Astrocyte (in vitro differentiated cells and primary cell): ENCODE results near the gene USP49. TPM values are rescaled to one million over a fixed set of nuclear protein-coding genes. Genes with fewer than 3 reads are reported as not detected.
A peak's percentile ranks its signal among the peaks of the same experiment; 100 is the strongest.

Experiments used
- DNase-seq: peaks from one replicate; pipeline ENCODE4 v3.0.0-alpha.2; 2010; ENCODE audit warnings: low read depth
- FAIRE-seq: peaks from 2 replicates; lab custom pipeline; 2011; peaks lifted over from hg19 to GRCh38; lab: Jason Lieb, UNC
- H2AFZ ChIP-seq: 2 replicates; pipeline ENCODE4 v1.6.0; 2012; ENCODE audit warnings: low read depth, low read length, inconsistent platforms
- H3K27ac ChIP-seq: 2 replicates; pipeline ENCODE4 v1.5.1; 2011; ENCODE audit warnings: low read depth, low read length, inconsistent platforms
- H3K27me3 ChIP-seq: 2 replicates; pipeline ENCODE4 v1.6.0; 2011; ENCODE audit warnings: low read length, inconsistent platforms; ENCODE audit not compliant: insufficient read depth
- H3K36me3 ChIP-seq: 2 replicates; pipeline ENCODE4 v1.5.1; 2011; ENCODE audit warnings: low read length, inconsistent platforms; ENCODE audit not compliant: insufficient read depth
- H3K4me1 ChIP-seq: 2 replicates; pipeline ENCODE4 v1.5.1; 2011; ENCODE audit warnings: low read length, inconsistent platforms; ENCODE audit not compliant: insufficient read depth
- H3K4me2 ChIP-seq: 2 replicates; pipeline ENCODE4 v1.6.0; 2012; ENCODE audit warnings: low read length, inconsistent platforms
- H3K4me3 ChIP-seq: 2 replicates; pipeline ENCODE4 v1.5.1; 2011; ENCODE audit warnings: low read depth, mild to moderate bottlenecking, low read length, inconsistent platforms; ENCODE audit not compliant: insufficient read depth
- H3K79me2 ChIP-seq: 2 replicates; pipeline ENCODE4 v1.6.0; 2012; ENCODE audit warnings: mild to moderate bottlenecking, low read length, inconsistent platforms; ENCODE audit not compliant: insufficient read depth
- H3K9ac ChIP-seq: 2 replicates; pipeline ENCODE4 v1.6.0; 2012; ENCODE audit warnings: mild to moderate bottlenecking, low read length, inconsistent platforms
- H3K9me3 ChIP-seq: 2 replicates; pipeline ENCODE4 v1.5.1; 2012; ENCODE audit warnings: low read depth, mild to moderate bottlenecking, low read length, inconsistent platforms; ENCODE audit not compliant: insufficient read depth
- H4K20me1 ChIP-seq: 2 replicates; pipeline ENCODE4 v1.6.0; 2012; ENCODE audit warnings: low read length, inconsistent platforms; ENCODE audit not compliant: insufficient read depth
- H3K27ac Mint-ChIP-seq: one replicate; pipeline ENCODE4 v1.8.0; 2021; ENCODE audit warnings: mild to moderate bottlenecking, mixed read lengths; ENCODE audit not compliant: unreplicated experiment
- H3K27me3 Mint-ChIP-seq: one replicate; pipeline ENCODE4 v1.8.0; 2021; ENCODE audit warnings: low read depth, mixed read lengths; ENCODE audit not compliant: unreplicated experiment
- H3K36me3 Mint-ChIP-seq: one replicate; pipeline ENCODE4 v1.8.0; 2021; ENCODE audit warnings: low read depth, mixed read lengths; ENCODE audit not compliant: unreplicated experiment
- H3K4me1 Mint-ChIP-seq: one replicate; pipeline ENCODE4 v1.8.0; 2021; ENCODE audit warnings: low read depth, mixed read lengths; ENCODE audit not compliant: unreplicated experiment
- H3K4me3 Mint-ChIP-seq: one replicate; pipeline ENCODE4 v1.8.0; 2021; ENCODE audit warnings: mild to moderate bottlenecking, moderate library complexity, mixed read lengths; ENCODE audit not compliant: unreplicated experiment
- H3K9me3 Mint-ChIP-seq: one replicate; pipeline ENCODE4 v1.8.0; 2021; ENCODE audit warnings: mild to moderate bottlenecking, mixed read lengths; ENCODE audit not compliant: unreplicated experiment
- EZH2 ChIP-seq: IDR thresholded peaks from 2 replicates; pipeline ENCODE4 v1.6.1; 2012; ENCODE audit warnings: mild to moderate bottlenecking, low read length, inconsistent platforms; ENCODE audit not compliant: insufficient read depth
- total RNA-seq: library from RNA; stranded (reverse); gene quantifications from 2 replicates; pipeline ENCODE4 v1.2.1, GENCODE V29; 2021
- TF ChIP-seq, protein P1 (sequence below): IDR thresholded peaks from 2 replicates; pipeline ENCODE4 v1.5.1; 2011; ENCODE audit warnings: low read depth, mild to moderate bottlenecking, inconsistent platforms, low read length, moderate library complexity; ENCODE audit not compliant: insufficient read depth

Gene USP49
- total RNA-seq, 1 donor from 2014 or later, result 5.5 TPM

DNA sequence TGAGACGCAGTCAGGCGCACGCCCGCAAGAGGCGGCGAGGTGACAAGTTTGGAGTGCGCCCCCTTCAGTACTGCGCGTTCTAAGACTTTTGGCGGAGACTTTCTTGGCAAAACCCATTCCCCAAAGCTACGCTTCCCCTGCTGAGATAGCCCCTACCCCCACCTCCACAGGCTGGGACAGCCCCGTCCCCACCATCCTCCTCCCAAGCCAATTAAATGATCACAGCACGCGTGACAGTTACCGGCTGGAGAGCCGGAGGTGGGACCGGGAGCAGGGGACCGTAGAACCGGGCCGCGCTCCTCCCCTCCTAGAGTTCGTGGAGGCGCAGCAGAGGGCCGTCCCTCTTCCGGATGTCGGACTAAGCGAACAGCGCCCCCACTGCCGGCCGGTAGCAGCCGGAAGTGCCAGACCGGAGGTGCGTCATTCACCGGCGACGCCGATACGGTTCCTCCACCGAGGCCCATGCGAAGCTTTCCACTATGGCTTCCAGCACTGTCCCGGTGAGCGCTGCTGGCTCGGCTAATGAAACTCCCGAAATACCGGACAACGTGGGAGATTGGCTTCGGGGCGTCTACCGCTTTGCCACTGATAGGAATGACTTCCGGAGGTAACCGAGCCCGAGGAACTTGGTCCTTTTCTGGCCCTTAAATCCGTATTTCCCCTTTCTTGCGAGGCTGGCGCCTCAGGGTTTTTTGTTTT is 107.8 kb downstream of the USP49 start, which contains the start of gene TOMM6:
Gene TOMM6 (plus strand): TSS at position 476 of the 699 bp plus-strand sequence. CDS start 4 bp downstream, at position 480.
- peaks cover 6% of the 10 kb centered on the region for H3K4me1 ChIP-seq
- Mint-ChIP-seq H3K9me3 (no peaks in the 10 kb centered on the region), H3K4me3 (peak within 1 kb of the TSS; percentile 99), H3K36me3 (peaks cover 5% of the 10 kb centered on the region), H3K27ac (peak within 1 kb of the TSS; percentile 96), H3K4me1 (peaks cover 15% of the 10 kb centered on the region), H3K27me3 (no peaks in the 10 kb centered on the region)
- H3K79me2 ChIP-seq, result peaks cover 20% of the 10 kb centered on the region
- peak within 1 kb of the TSS; percentile 99 for H3K4me2 ChIP-seq
- peaks cover 28% of the 10 kb centered on the region for H3K36me3 ChIP-seq
- FAIRE-seq (no peak), DNase-seq (peak; percentile 86)
- peak within 1 kb of the TSS; percentile 84 for H2AFZ ChIP-seq
- H3K9ac ChIP-seq, result peak within 1 kb of the TSS; percentile 97
- TF ChIP-seq, protein P1, sequence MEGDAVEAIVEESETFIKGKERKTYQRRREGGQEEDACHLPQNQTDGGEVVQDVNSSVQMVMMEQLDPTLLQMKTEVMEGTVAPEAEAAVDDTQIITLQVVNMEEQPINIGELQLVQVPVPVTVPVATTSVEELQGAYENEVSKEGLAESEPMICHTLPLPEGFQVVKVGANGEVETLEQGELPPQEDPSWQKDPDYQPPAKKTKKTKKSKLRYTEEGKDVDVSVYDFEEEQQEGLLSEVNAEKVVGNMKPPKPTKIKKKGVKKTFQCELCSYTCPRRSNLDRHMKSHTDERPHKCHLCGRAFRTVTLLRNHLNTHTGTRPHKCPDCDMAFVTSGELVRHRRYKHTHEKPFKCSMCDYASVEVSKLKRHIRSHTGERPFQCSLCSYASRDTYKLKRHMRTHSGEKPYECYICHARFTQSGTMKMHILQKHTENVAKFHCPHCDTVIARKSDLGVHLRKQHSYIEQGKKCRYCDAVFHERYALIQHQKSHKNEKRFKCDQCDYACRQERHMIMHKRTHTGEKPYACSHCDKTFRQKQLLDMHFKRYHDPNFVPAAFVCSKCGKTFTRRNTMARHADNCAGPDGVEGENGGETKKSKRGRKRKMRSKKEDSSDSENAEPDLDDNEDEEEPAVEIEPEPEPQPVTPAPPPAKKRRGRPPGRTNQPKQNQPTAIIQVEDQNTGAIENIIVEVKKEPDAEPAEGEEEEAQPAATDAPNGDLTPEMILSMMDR, result peak; percentile 51
- TF ChIP-seq EZH2, result no peak
- peak within 1 kb of the TSS; percentile 88 for H3K4me3 ChIP-seq
- H3K9me3 ChIP-seq, result no peaks in the 10 kb centered on the region
- H3K27me3 ChIP-seq, result no peaks in the 10 kb centered on the region
- H4K20me1 ChIP-seq, result peaks cover 16% of the 10 kb centered on the region
- peak within 1 kb of the TSS; percentile 94 for H3K27ac ChIP-seq

DNA sequence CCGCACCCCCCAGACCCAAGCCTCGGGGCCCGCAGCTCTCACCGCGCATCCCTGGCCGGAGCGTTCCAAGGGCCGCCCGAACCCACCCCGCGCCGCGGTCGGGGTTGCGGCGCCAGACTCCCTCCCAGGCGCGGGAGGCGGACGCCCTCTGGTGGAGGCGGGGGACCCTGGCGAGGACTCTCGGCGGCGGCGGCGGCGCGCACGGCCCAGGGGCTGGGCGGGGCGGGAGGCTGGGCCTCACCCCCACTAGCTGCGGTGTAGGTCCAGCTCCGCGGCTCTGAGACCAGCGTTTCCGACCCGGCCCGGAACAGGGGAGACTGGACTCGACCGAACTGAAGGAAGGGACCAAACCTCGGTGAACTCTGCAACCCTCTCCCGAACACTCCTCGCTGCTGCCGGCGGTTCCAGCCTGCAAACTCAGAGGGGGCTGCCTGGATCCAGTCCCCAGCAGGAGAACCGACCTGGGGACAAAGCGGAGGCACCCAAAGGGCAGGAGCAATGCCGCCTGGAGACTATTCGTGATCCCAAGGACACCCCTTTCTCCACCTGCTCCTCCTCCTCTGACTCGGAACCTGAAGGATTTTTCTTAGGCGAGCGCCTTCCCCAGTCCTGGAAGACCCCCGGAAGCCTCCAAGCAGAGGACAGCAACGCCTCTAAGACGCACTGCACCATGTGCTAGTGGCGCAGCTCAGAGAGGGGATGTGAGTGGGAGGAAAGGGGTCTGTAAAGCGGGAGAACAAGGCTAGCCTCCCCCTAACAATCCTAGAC is 108.5 kb downstream of the USP49 start:
- no peaks in the 10 kb centered on the region for H3K9me3 Mint-ChIP-seq
- H2AFZ ChIP-seq, result peak overlapping the region; percentile 84

More for the DNA sequence above, 108.5 kb downstream of the USP49 start:
- peak overlapping the region; percentile 99 for H3K4me2 ChIP-seq
- Mint-ChIP-seq H3K4me3 (peak overlapping the region; percentile 99), H3K4me1 (peaks cover 15% of the 10 kb centered on the region), H3K27me3 (no peaks in the 10 kb centered on the region), H3K27ac (peak overlapping the region; percentile 96), H3K36me3 (peaks cover 4% of the 10 kb centered on the region)
- peaks cover 22% of the 10 kb centered on the region for H3K36me3 ChIP-seq
- H3K27me3 ChIP-seq, result no peaks in the 10 kb centered on the region
- no peaks in the 10 kb centered on the region for H3K9me3 ChIP-seq
- TF ChIP-seq, protein P1, result peak; percentile 9
- no peak for TF ChIP-seq EZH2
- peak overlapping the region; percentile 97 for H3K9ac ChIP-seq
- H3K27ac ChIP-seq, result peak overlapping the region; percentile 94
- peaks cover 20% of the 10 kb centered on the region for H3K79me2 ChIP-seq
- peaks cover 6% of the 10 kb centered on the region for H3K4me1 ChIP-seq
- peaks cover 16% of the 10 kb centered on the region for H4K20me1 ChIP-seq
- no peak for FAIRE-seq
- H3K4me3 ChIP-seq, result peak overlapping the region; percentile 88
- DNase-seq, result peak; percentile 38
